NCI-H1092 treated with DMSO at 0.1 percent for 48 hours (cell line): ENCODE results near the gene ARHGEF1.
"Not testable (repeated sequence)": the region's sequence is repeated elsewhere in the genome, so short reads cannot be mapped to it uniquely, and the experiment has no call there.

Experiments
- DNase-seq: peaks from one replicate; lab custom pipeline; 2025; lab: John Stamatoyannopoulos, UW

ARHGEF1 gene

GRCh38 chr19:41863209-41863931 is 19.6 kb upstream of the ARHGEF1 start:
- no peak for DNase-seq

- DNase-seq: no peak
Observed at GRCh38 chr19:41864374-41864773, 18.6 kb upstream of the ARHGEF1 start.

GRCh38 chr19:41866284-41866683 is 16.7 kb upstream of the ARHGEF1 start:
- no peak for DNase-seq

- DNase-seq: no peak
Observed at GRCh38 chr19:41868120-41868988, 14.6 kb upstream of the ARHGEF1 start.

GRCh38 chr19:41868989-41869300 is 14.0 kb upstream of the ARHGEF1 start:
- DNase-seq: no peak

GRCh38 chr19:41869374-41869955 is 13.5 kb upstream of the ARHGEF1 start:
- peak; percentile 30 for DNase-seq

- no peak for DNase-seq
Observed at GRCh38 chr19:41870401-41870873, 12.5 kb upstream of the ARHGEF1 start.

- DNase-seq: no peak
Observed at GRCh38 chr19:41871573-41872383, 11.2 kb upstream of the ARHGEF1 start.

GRCh38 chr19:41872384-41872774 is 10.6 kb upstream of the ARHGEF1 start:
- no peak for DNase-seq

- DNase-seq: peak; percentile 6
Observed at GRCh38 chr19:41872775-41873647, 10.0 kb upstream of the ARHGEF1 start.

- DNase-seq: not testable (repeated sequence)
Observed at GRCh38 chr19:41875973-41876372, 7.0 kb upstream of the ARHGEF1 start.

- no peak for DNase-seq
Observed at GRCh38 chr19:41876847-41877832, 5.8 kb upstream of the ARHGEF1 start, which contains the start of gene CD79A. CD79A (plus strand) TSS chr19:41877279; CDS start chr19:41877305, 26 bp downstream.

GRCh38 chr19:41877916-41878905 is 4.8 kb upstream of the ARHGEF1 start:
- no peak for DNase-seq

GRCh38 chr19:41879080-41879479 is 3.9 kb upstream of the ARHGEF1 start:
- no peak for DNase-seq

- DNase-seq: no peak
Observed at GRCh38 chr19:41879670-41880328, 3.2 kb upstream of the ARHGEF1 start.

- DNase-seq: no peak
Observed at GRCh38 chr19:41880329-41880708, 2.7 kb upstream of the ARHGEF1 start.

GRCh38 chr19:41883463-41883820 is 458 bp downstream of the ARHGEF1 start:
- no peak for DNase-seq
